ENCODE data around the gene NCOA5.

GRCh38 chr20:46028772-46029371 lies 60.9 kb downstream of the NCOA5 start, which contains the start of gene SLC12A5:
- TF ChIP-seq RELA (CRISPR knock-in tag; IDR thresholded peaks at IDR 0.05; ENCODE audit: borderline replicate concordance) (no peak), CTCF (IDR thresholded peaks at IDR 0.05) (no peak), USF1 (CRISPR knock-in tag; IDR thresholded peaks at IDR 0.05) (no peak), ATF3 (CRISPR knock-in tag; conservative IDR thresholded peaks at IDR 0.05) (no peak)
